MCF 10A (cell line): ENCODE results near the gene POU4F1. TPM values are rescaled to one million over a fixed set of nuclear protein-coding genes. Genes with fewer than 3 reads are reported as not detected.

Source experiments
- BruUV-seq: library from RNA; stranded (reverse); fragments of 400-500 nt; replicated peaks from 2 replicates; lab custom pipeline; 2021; lab: Mats Ljungman, UMichigan
- CTCF ChIA-PET: fragments of 300-600 bp; sonication (Branson Sonifier 250); formaldehyde crosslinking; extraction: SDS; loops from one replicate; lab custom pipeline; 2021; ENCODE audit warnings: antibody characterized with exemption, inconsistent platforms; lab: Yijun Ruan, JAX
- POLR2A ChIA-PET: fragments of 300-600, 350-650 bp; sonication (Branson Sonifier 250); formaldehyde crosslinking; extraction: SDS; loops from one replicate; lab custom pipeline; 2020; ENCODE audit warnings: antibody characterized with exemption, inconsistent platforms; lab: Yijun Ruan, JAX
- DNase-seq: peaks from one replicate; pipeline ENCODE4 v3.0.0-alpha.2; 2018; ENCODE audit not compliant: unreplicated experiment
- H3K27ac Mint-ChIP-seq: one replicate; pipeline ENCODE4 v1.8.0; 2022; ENCODE audit warnings: mild to moderate bottlenecking, low read depth, mixed read lengths; ENCODE audit not compliant: unreplicated experiment
- H3K27me3 Mint-ChIP-seq: one replicate; pipeline ENCODE4 v1.8.0; 2022; ENCODE audit warnings: mixed read lengths; ENCODE audit not compliant: insufficient read depth, unreplicated experiment
- H3K36me3 Mint-ChIP-seq: one replicate; pipeline ENCODE4 v1.8.0; 2022; ENCODE audit warnings: mild to moderate bottlenecking, moderate library complexity, mixed read lengths; ENCODE audit not compliant: insufficient read depth, unreplicated experiment
- H3K4me1 Mint-ChIP-seq: one replicate; pipeline ENCODE4 v1.8.0; 2022; ENCODE audit warnings: mixed read lengths; ENCODE audit not compliant: insufficient read depth, unreplicated experiment
- H3K4me3 Mint-ChIP-seq: one replicate; pipeline ENCODE4 v1.8.0; 2022; ENCODE audit warnings: mild to moderate bottlenecking, moderate library complexity, mixed read lengths; ENCODE audit not compliant: unreplicated experiment
- H3K9me3 Mint-ChIP-seq: one replicate; pipeline ENCODE4 v1.8.0; 2022; ENCODE audit warnings: mixed read lengths; ENCODE audit not compliant: unreplicated experiment
- intact Hi-C: fragments of 100-400 bp; cut with micrococcal nuclease; formaldehyde crosslinking; loops from 2 replicates; pipeline ENCODE4 v1.14.1; 2022
- total RNA-seq: library from RNA; stranded (reverse); gene quantifications from 2 replicates; pipeline ENCODE4 v1.2.3, GENCODE V29; 2022
- TF ChIP-seq, protein P1 (sequence below): fragments of 200-600 bp; IDR thresholded peaks from one replicate; pipeline ENCODE4 v1.8.0; 2022; ENCODE audit warnings: antibody characterized with exemption, mild to moderate bottlenecking; ENCODE audit not compliant: unreplicated experiment

POU4F1 gene
- total RNA-seq, 1 experiment from 2014 or later = not detected

GRCh38 chr13:78602561-78603239, 652 bp downstream of the POU4F1 start:
- peaks cover 6% of the 10 kb centered on the region for H3K36me3 Mint-ChIP-seq
- TF ChIP-seq, protein P1, sequence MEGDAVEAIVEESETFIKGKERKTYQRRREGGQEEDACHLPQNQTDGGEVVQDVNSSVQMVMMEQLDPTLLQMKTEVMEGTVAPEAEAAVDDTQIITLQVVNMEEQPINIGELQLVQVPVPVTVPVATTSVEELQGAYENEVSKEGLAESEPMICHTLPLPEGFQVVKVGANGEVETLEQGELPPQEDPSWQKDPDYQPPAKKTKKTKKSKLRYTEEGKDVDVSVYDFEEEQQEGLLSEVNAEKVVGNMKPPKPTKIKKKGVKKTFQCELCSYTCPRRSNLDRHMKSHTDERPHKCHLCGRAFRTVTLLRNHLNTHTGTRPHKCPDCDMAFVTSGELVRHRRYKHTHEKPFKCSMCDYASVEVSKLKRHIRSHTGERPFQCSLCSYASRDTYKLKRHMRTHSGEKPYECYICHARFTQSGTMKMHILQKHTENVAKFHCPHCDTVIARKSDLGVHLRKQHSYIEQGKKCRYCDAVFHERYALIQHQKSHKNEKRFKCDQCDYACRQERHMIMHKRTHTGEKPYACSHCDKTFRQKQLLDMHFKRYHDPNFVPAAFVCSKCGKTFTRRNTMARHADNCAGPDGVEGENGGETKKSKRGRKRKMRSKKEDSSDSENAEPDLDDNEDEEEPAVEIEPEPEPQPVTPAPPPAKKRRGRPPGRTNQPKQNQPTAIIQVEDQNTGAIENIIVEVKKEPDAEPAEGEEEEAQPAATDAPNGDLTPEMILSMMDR = no peak
- no peaks in the 10 kb centered on the region for H3K4me1 Mint-ChIP-seq
- POLR2A ChIA-PET = no interaction called here
- intact Hi-C loops = no loop called here
- no peak for DNase-seq
- H3K27ac Mint-ChIP-seq = no peak overlapping the region
- no peaks in the 10 kb centered on the region for H3K9me3 Mint-ChIP-seq
- peaks cover 84% of the 10 kb centered on the region for H3K27me3 Mint-ChIP-seq
- H3K4me3 Mint-ChIP-seq = no peak overlapping the region
- CTCF ChIA-PET = no interaction called here
- no TSS peak for BruUV-seq

DNA sequence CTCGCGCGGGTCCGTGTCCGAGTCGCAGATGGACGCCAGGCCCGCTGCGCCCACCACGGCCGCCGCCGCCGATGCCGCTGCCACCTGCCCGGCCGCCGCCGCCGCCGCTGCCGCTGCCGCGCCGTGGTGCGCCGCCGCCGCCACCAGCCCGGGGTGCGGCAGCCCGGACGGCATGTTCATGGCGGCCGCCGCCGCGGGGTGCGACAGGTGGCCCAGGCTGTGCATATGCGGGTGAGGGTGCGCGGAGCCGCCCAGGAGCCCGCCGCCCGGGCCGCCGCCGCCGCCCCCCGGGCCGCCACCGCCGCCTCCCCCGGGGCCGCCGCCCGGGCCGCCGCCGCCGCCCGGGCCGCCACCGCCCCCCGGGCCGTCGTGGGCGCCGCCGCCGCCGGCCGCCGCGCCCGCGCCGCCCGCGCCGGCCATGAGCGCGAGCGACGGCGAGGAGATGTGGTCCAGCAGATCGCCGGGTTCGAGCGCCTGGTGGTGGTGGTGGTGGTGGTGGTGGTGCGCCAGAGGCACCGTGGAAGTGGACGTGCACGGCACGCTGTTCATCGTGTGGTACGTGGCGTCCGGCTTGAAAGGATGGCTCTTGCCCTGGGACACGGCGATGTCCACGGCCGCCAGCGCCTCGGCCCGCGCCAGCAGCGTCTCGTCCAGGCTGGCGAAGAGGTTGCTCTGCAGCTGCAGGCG, 1.3 kb downstream of the POU4F1 start:
- no peak for DNase-seq
- no peak overlapping the region for H3K27ac Mint-ChIP-seq
- no TSS peak for BruUV-seq
- intact Hi-C loops = no loop called here
- no peaks in the 10 kb centered on the region for H3K9me3 Mint-ChIP-seq
- H3K4me3 Mint-ChIP-seq = no peak overlapping the region
- CTCF ChIA-PET = interaction anchor here (0.6 kb wide), 1 partner anchor 27 kb away, joined by 3 read pairs; no protein-coding TSS in a partner anchor
- POLR2A ChIA-PET = no interaction called here
- H3K27me3 Mint-ChIP-seq = peaks cover 90% of the 10 kb centered on the region
- no peaks in the 10 kb centered on the region for H3K4me1 Mint-ChIP-seq
- H3K36me3 Mint-ChIP-seq = peaks cover 6% of the 10 kb centered on the region
- TF ChIP-seq, protein P1 = no peak

- Mint-ChIP-seq H3K27me3 (peaks cover 85% of the 10 kb centered on the region), H3K4me1 (no peaks in the 10 kb centered on the region), H3K4me3 (no peak overlapping the region), H3K9me3 (no peaks in the 10 kb centered on the region), H3K36me3 (no peaks in the 10 kb centered on the region), H3K27ac (no peak overlapping the region)
- DNase-seq = no peak
- intact Hi-C loops = no loop called here
- POLR2A ChIA-PET = no interaction called here
- TF ChIP-seq, protein P1 = no peak
- CTCF ChIA-PET = interaction anchor here (0.6 kb wide), 1 partner anchor 28 kb away, joined by 3 read pairs; no protein-coding TSS in a partner anchor
- BruUV-seq = no TSS peak
Observed at GRCh38 chr13:78601124-78601873, 2.1 kb downstream of the POU4F1 start.
